Natural killer cell (primary cell): Measurements from ENCODE around the gene ZNF750. TPM values are rescaled to one million over a fixed set of nuclear protein-coding genes. Genes with fewer than 3 reads are reported as not detected.

ENCODE experiments used
- ATAC-seq, 3 donors: fragments of 150-1000 bp in 2 of 3; fragments of 200-7000 bp in 1 of 3; cut with Tn5 transposase; 1 replicate in 1 of 3; 2 replicates in 2 of 3; pipeline ENCODE4 v1.10.0; 2021; ENCODE audit warnings: mild to moderate bottlenecking in 2 of 3, moderate library complexity in 2 of 3
- DNase-seq, 2 donors: peaks; one replicate each; pipeline versions ENCODE4 v3.0.0 to v3.0.0-alpha.2; 2013 to 2021; ENCODE audit warnings: mixed read lengths in 1 of 2
- H3K27ac ChIP-seq: one replicate; pipeline ENCODE4 v1.5.1; 2013; ENCODE audit warnings: mild to moderate bottlenecking, low read length
- H3K27me3 ChIP-seq: one replicate; pipeline ENCODE4 v1.6.1; 2013; ENCODE audit warnings: low read length; ENCODE audit not compliant: control insufficient read depth, insufficient read depth
- H3K36me3 ChIP-seq: one replicate; pipeline ENCODE4 v1.6.1; 2013; ENCODE audit warnings: low read length; ENCODE audit not compliant: control insufficient read depth, insufficient read depth
- H3K4me1 ChIP-seq: one replicate; pipeline ENCODE4 v1.6.1; 2013; ENCODE audit warnings: low read length; ENCODE audit not compliant: control insufficient read depth, insufficient read depth
- H3K4me3 ChIP-seq: one replicate; pipeline ENCODE4 v1.5.1; 2013; ENCODE audit warnings: low read length
- H3K9me3 ChIP-seq: one replicate; pipeline ENCODE4 v1.6.1; 2013; ENCODE audit warnings: low read length; ENCODE audit not compliant: control insufficient read depth, insufficient read depth
- H3K27ac Mint-ChIP-seq, 2 donors: one replicate each; pipeline ENCODE4 v1.8.0; 2022; ENCODE audit warnings: mild to moderate bottlenecking in 2 of 2, mixed read lengths in 2 of 2, moderate library complexity in 1 of 2
- H3K27me3 Mint-ChIP-seq, 2 donors: one replicate each; pipeline ENCODE4 v1.8.0; 2022; ENCODE audit warnings: low read depth in 2 of 2, mixed read lengths in 2 of 2
- H3K36me3 Mint-ChIP-seq: one replicate; pipeline ENCODE4 v1.8.0; 2022; ENCODE audit warnings: mixed read lengths
- H3K4me1 Mint-ChIP-seq, 2 donors: one replicate each; pipeline ENCODE4 v1.8.0; 2022; ENCODE audit warnings: mixed read lengths in 2 of 2
- H3K4me3 Mint-ChIP-seq: one replicate; pipeline ENCODE4 v1.8.0; 2022; ENCODE audit warnings: mild to moderate bottlenecking, moderate library complexity, mixed read lengths
- H3K9me3 Mint-ChIP-seq, 2 donors: one replicate each; pipeline ENCODE4 v1.8.0; 2022; ENCODE audit warnings: mixed read lengths in 2 of 2
- WGBS: methylation state at CpG from one replicate; pipeline ENCODE4 v1.1.7; 2013; ENCODE audit warnings: missing lambda C conversion rate; ENCODE audit not compliant: insufficient coverage; 5-methylcytosine and 5-hydroxymethylcytosine counted together
- intact Hi-C: fragments of 100-400 bp; cut with micrococcal nuclease; formaldehyde crosslinking; loops from one replicate; pipeline ENCODE4 v1.14.2; 2022
- total RNA-seq, 4 donors: library from RNA; stranded (reverse); fragments of 120-200 nt in 1 of 4; gene quantifications; one replicate each; pipeline versions ENCODE4 v1.2.3 to v1.2.4, GENCODE V29; 2013 to 2022
- TF ChIP-seq, protein P1 (sequence below): fragments of 200-600 bp; IDR thresholded peaks from one replicate; pipeline ENCODE4 v1.8.0; 2022; ENCODE audit warnings: antibody characterized with exemption

Gene ZNF750
- total RNA-seq, 3 donors from 2014 or later (not counting 1 experiment from before 2014, with no cell fraction given) = not detected

DNA sequence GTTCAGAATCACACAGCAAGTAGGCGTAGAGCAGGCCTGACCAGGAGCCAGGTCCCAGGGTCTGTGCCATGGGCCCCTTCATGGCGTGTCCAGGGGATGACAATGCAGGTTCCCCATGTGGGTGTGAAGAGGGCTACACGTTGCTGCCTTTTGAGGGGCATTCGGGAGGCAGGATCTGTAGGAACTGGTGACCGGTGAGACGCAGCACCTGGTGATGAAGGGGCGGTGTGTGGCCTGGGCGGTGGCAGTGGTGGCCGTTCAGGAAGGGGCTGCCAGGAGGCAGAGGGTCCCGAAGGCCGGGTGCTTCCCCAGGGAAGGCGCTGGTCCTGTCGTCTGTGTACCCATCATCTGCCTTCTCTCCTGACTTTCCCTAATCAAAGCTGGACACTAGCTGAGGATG, 34.6 kb downstream of the ZNF750 start:
- WGBS = 96% methylated on average over 13 of the region's 13 CpGs
- DNase-seq (no peak), ATAC-seq (no peak)
- peaks cover 7% of the 10 kb centered on the region for H3K36me3 ChIP-seq
- Mint-ChIP-seq H3K27me3 (no peaks in the 10 kb centered on the region), H3K27ac (no peak overlapping the region), H3K4me1 (peaks cover 6 to 18% of the 10 kb centered on the region in 2 donors), H3K9me3 (no peaks in the 10 kb centered on the region), H3K4me3 (no peak overlapping the region), H3K36me3 (no peaks in the 10 kb centered on the region)
- no peak overlapping the region for H3K27ac ChIP-seq
- TF ChIP-seq, protein P1, sequence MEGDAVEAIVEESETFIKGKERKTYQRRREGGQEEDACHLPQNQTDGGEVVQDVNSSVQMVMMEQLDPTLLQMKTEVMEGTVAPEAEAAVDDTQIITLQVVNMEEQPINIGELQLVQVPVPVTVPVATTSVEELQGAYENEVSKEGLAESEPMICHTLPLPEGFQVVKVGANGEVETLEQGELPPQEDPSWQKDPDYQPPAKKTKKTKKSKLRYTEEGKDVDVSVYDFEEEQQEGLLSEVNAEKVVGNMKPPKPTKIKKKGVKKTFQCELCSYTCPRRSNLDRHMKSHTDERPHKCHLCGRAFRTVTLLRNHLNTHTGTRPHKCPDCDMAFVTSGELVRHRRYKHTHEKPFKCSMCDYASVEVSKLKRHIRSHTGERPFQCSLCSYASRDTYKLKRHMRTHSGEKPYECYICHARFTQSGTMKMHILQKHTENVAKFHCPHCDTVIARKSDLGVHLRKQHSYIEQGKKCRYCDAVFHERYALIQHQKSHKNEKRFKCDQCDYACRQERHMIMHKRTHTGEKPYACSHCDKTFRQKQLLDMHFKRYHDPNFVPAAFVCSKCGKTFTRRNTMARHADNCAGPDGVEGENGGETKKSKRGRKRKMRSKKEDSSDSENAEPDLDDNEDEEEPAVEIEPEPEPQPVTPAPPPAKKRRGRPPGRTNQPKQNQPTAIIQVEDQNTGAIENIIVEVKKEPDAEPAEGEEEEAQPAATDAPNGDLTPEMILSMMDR = no peak
- intact Hi-C loops = no loop called here
- H3K27me3 ChIP-seq = no peaks in the 10 kb centered on the region
- no peaks in the 10 kb centered on the region for H3K4me1 ChIP-seq
- no peaks in the 10 kb centered on the region for H3K9me3 ChIP-seq
- no peak overlapping the region for H3K4me3 ChIP-seq

DNA sequence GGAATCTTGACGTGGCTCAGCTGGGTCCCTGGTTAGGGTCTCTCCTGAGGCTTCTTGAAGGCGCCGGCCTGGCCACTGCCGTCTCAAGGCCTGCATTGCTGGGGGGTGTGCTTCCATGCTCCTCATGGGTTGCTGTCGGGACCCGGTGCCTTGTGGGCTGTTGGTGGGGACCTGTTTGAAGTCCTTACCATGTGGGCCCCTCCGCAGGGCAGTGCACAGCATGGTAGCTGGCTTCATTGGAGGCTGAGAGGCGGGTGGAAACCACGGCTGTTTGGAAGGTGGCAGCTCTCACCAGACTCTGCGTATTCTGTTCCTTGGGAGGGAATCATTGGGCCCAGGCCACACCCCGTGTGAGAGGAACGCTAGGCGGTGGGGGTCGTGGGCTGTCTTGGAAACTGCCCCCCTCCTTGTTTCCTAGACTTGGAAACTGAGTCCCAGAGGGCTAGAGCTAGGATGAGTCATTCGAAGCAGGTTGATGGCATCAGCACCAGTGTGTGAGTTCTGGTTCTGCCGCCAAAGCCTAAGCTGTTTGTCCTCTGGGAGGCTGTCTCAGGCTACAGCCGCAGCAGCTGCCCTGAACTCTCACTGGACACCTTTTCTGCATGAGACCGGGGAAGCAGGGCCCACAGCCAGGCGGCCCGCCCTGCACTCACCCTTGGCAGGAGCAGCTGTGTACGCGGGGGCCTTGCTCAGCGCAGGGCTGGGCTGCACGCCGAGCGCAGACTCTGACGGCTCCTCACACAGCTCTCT, 35.2 kb downstream of the ZNF750 start:
- no peak for ATAC-seq
- peaks cover 6 to 22% of the 10 kb centered on the region in 2 donors for H3K4me1 Mint-ChIP-seq
- Histone ChIP-seq H3K4me3 (no peak overlapping the region), H3K27ac (no peak overlapping the region), H3K36me3 (peaks cover 6% of the 10 kb centered on the region), H3K27me3 (no peaks in the 10 kb centered on the region), H3K4me1 (no peaks in the 10 kb centered on the region), H3K9me3 (no peaks in the 10 kb centered on the region)
- no peaks in the 10 kb centered on the region for H3K9me3 Mint-ChIP-seq
- 95% methylated on average over 27 of the region's 27 CpGs for WGBS
- H3K4me3 Mint-ChIP-seq = no peak overlapping the region
- intact Hi-C loops = no loop called here
- no peaks in the 10 kb centered on the region for H3K27me3 Mint-ChIP-seq
- no peaks in the 10 kb centered on the region for H3K36me3 Mint-ChIP-seq
- H3K27ac Mint-ChIP-seq = no peak overlapping the region
- TF ChIP-seq, protein P1 = no peak
- DNase-seq = no peak

DNA sequence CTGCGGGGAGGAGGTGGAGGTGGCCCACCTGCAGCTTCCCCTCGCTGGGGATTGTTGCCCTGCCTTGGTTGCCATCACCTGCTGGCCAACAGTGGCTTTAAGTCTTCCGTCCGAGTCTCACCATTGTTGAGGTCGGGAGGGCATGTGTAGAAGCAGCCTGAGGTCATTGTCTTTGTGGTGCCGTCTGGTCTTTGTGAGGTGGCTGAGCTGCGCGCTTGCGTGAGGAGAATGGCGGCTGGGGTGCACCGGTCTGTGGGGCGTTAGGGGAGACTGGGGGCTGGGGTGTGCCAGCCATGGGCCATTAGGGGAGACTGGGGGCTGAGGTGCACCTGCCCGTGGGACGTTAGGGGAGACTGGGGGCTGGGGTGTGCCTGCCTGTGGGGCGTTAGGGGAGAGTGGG, 36.2 kb downstream of the ZNF750 start:
- Histone ChIP-seq H3K9me3 (no peaks in the 10 kb centered on the region), H3K4me1 (no peaks in the 10 kb centered on the region), H3K4me3 (no peak overlapping the region), H3K27ac (no peak overlapping the region), H3K27me3 (no peaks in the 10 kb centered on the region), H3K36me3 (peaks cover 4% of the 10 kb centered on the region)
- TF ChIP-seq, protein P1 = no peak
- ATAC-seq (no peak), DNase-seq (no peak)
- Mint-ChIP-seq H3K27me3 (no peaks in the 10 kb centered on the region), H3K4me1 (peaks cover 6 to 22% of the 10 kb centered on the region in 2 donors), H3K4me3 (no peak overlapping the region), H3K9me3 (no peaks in the 10 kb centered on the region), H3K36me3 (no peaks in the 10 kb centered on the region), H3K27ac (no peak overlapping the region)
- WGBS = 96% methylated on average over 15 of the region's 15 CpGs
- intact Hi-C loops = no loop called here

DNA sequence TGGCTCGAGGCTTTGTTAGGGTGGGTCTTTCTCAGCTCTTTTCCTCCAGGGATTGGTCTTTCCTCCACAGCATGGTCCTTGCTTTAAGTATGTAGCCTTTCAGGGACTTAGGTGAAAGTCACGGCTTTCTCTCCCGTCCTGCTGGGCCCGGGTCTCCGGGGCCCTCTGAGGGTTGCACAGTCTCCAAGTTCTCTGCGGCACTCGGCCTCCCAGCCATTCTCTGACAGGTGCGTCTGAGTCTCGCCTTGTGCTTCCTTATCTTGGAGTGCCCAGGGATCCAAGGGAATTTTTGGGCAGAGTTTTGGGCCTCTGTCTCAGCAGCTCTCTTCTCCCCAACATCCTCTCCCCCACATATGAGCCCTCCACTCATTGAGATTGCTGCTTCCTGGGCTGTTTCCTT, 36.6 kb downstream of the ZNF750 start:
- Histone ChIP-seq H3K4me1 (no peaks in the 10 kb centered on the region), H3K36me3 (peaks cover 4% of the 10 kb centered on the region), H3K27me3 (no peaks in the 10 kb centered on the region), H3K9me3 (no peaks in the 10 kb centered on the region), H3K4me3 (no peak overlapping the region), H3K27ac (no peak overlapping the region)
- H3K9me3 Mint-ChIP-seq = no peaks in the 10 kb centered on the region
- TF ChIP-seq, protein P1 = no peak
- intact Hi-C loops = no loop called here
- H3K4me3 Mint-ChIP-seq = no peak overlapping the region
- no peaks in the 10 kb centered on the region for H3K36me3 Mint-ChIP-seq
- WGBS = 94% methylated on average over 9 of the region's 9 CpGs
- no peak overlapping the region for H3K27ac Mint-ChIP-seq
- H3K4me1 Mint-ChIP-seq = peaks cover 6 to 22% of the 10 kb centered on the region in 2 donors
- no peaks in the 10 kb centered on the region for H3K27me3 Mint-ChIP-seq
- no peak for DNase-seq
- no peak for ATAC-seq
